ENCODE measurements around the gene MTA3. TPM values are rescaled to one million over a fixed set of nuclear protein-coding genes. Genes with fewer than 3 reads are reported as not detected.

Gene MTA3
- total and polyA plus RNA-seq, 2 donors (not counting 1 experiment from before 2014, with no cell fraction given) = 13.4 to 33.2 TPM

- intact Hi-C loops (cut with micrococcal nuclease) = no loop called here
- Histone ChIP-seq H3K4me1 (ENCODE audit: control insufficient read depth in 2 of 2, insufficient read depth in 2 of 2, low read length in 2 of 2) (peaks cover 8 to 9% of the 10 kb centered on the region in 2 donors), H3K27me3 (replicated peaks in 1 of 4; ENCODE audit: control extremely low read depth in 1 of 4, control insufficient read depth in 3 of 4, insufficient read depth in 4 of 4, low read length in 3 of 4) (no peaks in the 10 kb centered on the region), H3K36me3 (replicated peaks in 1 of 2; ENCODE audit: control extremely low read depth in 1 of 2, control insufficient read depth in 1 of 2, extremely low read depth in 1 of 2, insufficient read depth in 2 of 2, low read length in 1 of 2) (no peaks in the 10 kb centered on the region), H3K9me3 (ENCODE audit: control extremely low read depth in 1 of 3, control insufficient read depth in 2 of 3, insufficient read depth in 1 of 3, low read length in 2 of 3) (no peaks in the 10 kb centered on the region), H3K4me3 (ENCODE audit: control extremely low read depth in 1 of 5, extremely low read depth in 1 of 5, insufficient read depth in 1 of 5, low read depth in 2 of 5, low read length in 4 of 5) (no peak overlapping the region), H3K27ac (ENCODE audit: low read length in 2 of 2) (no peak overlapping the region), H3K9ac (ENCODE audit: low read length) (no peak overlapping the region), H2AFZ (ENCODE audit: insufficient read depth, low read depth, low read length, poor library complexity, severe bottlenecking) (peak overlapping the region; percentile 86), H3K4me2 (replicated peaks; ENCODE audit: low read depth, low read length, poor library complexity, severe bottlenecking) (no peak overlapping the region), H4K20me1 (ENCODE audit: control insufficient read depth, insufficient read depth, low read length, poor library complexity, severe bottlenecking) (no peaks in the 10 kb centered on the region), H3K79me2 (ENCODE audit: control insufficient read depth, insufficient read depth, low read length) (no peaks in the 10 kb centered on the region)
- ATAC-seq (ENCODE audit: low read depth) = no peak
- no peak for DNase-seq
- no peak overlapping the region for H3K4me3 Mint-ChIP-seq
- no peak overlapping the region for H3K27ac Mint-ChIP-seq
- no peaks in the 10 kb centered on the region for H3K27me3 Mint-ChIP-seq
- ChIA-PET CTCF (no interaction called here), POLR2A (no interaction called here)
- H3K4me1 Mint-ChIP-seq = peaks cover 12% of the 10 kb centered on the region
- no peak for TF ChIP-seq CTCF (IDR thresholded peaks at IDR 0.05)
- TF ChIP-seq EZH2 (IDR thresholded peaks at IDR 0.05; ENCODE audit: borderline replicate concordance, insufficient read depth, low read depth, low read length, poor library complexity, severe bottlenecking) = no peak
- 100% methylated on average over 1 of the region's 9 CpGs for WGBS (ENCODE audit: insufficient coverage)
- no peaks in the 10 kb centered on the region for H3K9me3 Mint-ChIP-seq (ENCODE audit: insufficient read depth)
These were observed 22.5 kb upstream of the MTA3 start for GRCh38 chr2:42545841-42546390.

GRCh38 chr2:42547014-42547413, 21.4 kb upstream of the MTA3 start:
- Histone ChIP-seq H3K4me1 (ENCODE audit: control insufficient read depth in 2 of 2, insufficient read depth in 2 of 2, low read length in 2 of 2) (peaks cover 8 to 9% of the 10 kb centered on the region in 2 donors), H3K4me3 (ENCODE audit: control extremely low read depth in 1 of 5, extremely low read depth in 1 of 5, insufficient read depth in 1 of 5, low read depth in 2 of 5, low read length in 4 of 5) (peak overlapping the region in 3 of 5 experiments; percentile 1 to 44 (median 40)), H3K79me2 (ENCODE audit: control insufficient read depth, insufficient read depth, low read length) (no peaks in the 10 kb centered on the region), H3K9ac (ENCODE audit: low read length) (peak overlapping the region; percentile 58), H3K27ac (ENCODE audit: low read length in 2 of 2) (peak overlapping the region in 1 of 2 donors; percentile 29), H3K9me3 (ENCODE audit: control extremely low read depth in 1 of 3, control insufficient read depth in 2 of 3, insufficient read depth in 1 of 3, low read length in 2 of 3) (no peaks in the 10 kb centered on the region), H4K20me1 (ENCODE audit: control insufficient read depth, insufficient read depth, low read length, poor library complexity, severe bottlenecking) (no peaks in the 10 kb centered on the region), H3K27me3 (replicated peaks in 1 of 4; ENCODE audit: control extremely low read depth in 1 of 4, control insufficient read depth in 3 of 4, insufficient read depth in 4 of 4, low read length in 3 of 4) (no peaks in the 10 kb centered on the region), H2AFZ (ENCODE audit: insufficient read depth, low read depth, low read length, poor library complexity, severe bottlenecking) (peak overlapping the region; percentile 86), H3K4me2 (replicated peaks; ENCODE audit: low read depth, low read length, poor library complexity, severe bottlenecking) (peak overlapping the region; percentile 72), H3K36me3 (replicated peaks in 1 of 2; ENCODE audit: control extremely low read depth in 1 of 2, control insufficient read depth in 1 of 2, extremely low read depth in 1 of 2, insufficient read depth in 2 of 2, low read length in 1 of 2) (no peaks in the 10 kb centered on the region)
- Mint-ChIP-seq H3K27ac (peak overlapping the region; percentile 46), H3K27me3 (no peaks in the 10 kb centered on the region), H3K4me1 (peaks cover 12% of the 10 kb centered on the region), H3K9me3 (ENCODE audit: insufficient read depth) (no peaks in the 10 kb centered on the region), H3K4me3 (peak overlapping the region; percentile 73)
- CTCF ChIA-PET = interaction anchor here (1.0 to 2.3 kb wide), 2 partner anchors 51 to 116 kb away, joined by 4 to 6 read pairs; no protein-coding TSS in a partner anchor
- TF ChIP-seq CTCF (IDR thresholded peaks at IDR 0.05) (no peak), EZH2 (IDR thresholded peaks at IDR 0.05; ENCODE audit: borderline replicate concordance, insufficient read depth, low read depth, low read length, poor library complexity, severe bottlenecking) (no peak)
- WGBS (ENCODE audit: insufficient coverage) = 2% methylated on average over 6 of the region's 9 CpGs
- ATAC-seq (ENCODE audit: low read depth) (peak; percentile 58), DNase-seq (peak; percentile 54)
- intact Hi-C loops (cut with micrococcal nuclease) = no loop called here
- POLR2A ChIA-PET = no interaction called here

All from B cell (primary cell).